DND-41 (cell line): Measurements from ENCODE around the gene PRM3.

Experiments
- EZH2 ChIP-seq: IDR thresholded peaks from 3 replicates; pipeline ENCODE4 v1.6.1; 2012; ENCODE audit warnings: borderline replicate concordance, low read depth, mild to moderate bottlenecking, moderate library complexity, low read length, inconsistent platforms; ENCODE audit not compliant: severe bottlenecking
- TF ChIP-seq, protein P1 (sequence below): IDR thresholded peaks from 2 replicates; pipeline ENCODE4 v1.5.1; 2012; ENCODE audit warnings: borderline replicate concordance, low read length, moderate library complexity, mild to moderate bottlenecking; ENCODE audit not compliant: poor library complexity, severe bottlenecking; ENCODE audit errors: extremely low read depth

- TF ChIP-seq, protein P1, sequence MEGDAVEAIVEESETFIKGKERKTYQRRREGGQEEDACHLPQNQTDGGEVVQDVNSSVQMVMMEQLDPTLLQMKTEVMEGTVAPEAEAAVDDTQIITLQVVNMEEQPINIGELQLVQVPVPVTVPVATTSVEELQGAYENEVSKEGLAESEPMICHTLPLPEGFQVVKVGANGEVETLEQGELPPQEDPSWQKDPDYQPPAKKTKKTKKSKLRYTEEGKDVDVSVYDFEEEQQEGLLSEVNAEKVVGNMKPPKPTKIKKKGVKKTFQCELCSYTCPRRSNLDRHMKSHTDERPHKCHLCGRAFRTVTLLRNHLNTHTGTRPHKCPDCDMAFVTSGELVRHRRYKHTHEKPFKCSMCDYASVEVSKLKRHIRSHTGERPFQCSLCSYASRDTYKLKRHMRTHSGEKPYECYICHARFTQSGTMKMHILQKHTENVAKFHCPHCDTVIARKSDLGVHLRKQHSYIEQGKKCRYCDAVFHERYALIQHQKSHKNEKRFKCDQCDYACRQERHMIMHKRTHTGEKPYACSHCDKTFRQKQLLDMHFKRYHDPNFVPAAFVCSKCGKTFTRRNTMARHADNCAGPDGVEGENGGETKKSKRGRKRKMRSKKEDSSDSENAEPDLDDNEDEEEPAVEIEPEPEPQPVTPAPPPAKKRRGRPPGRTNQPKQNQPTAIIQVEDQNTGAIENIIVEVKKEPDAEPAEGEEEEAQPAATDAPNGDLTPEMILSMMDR, result peak; percentile 84
- no peak for TF ChIP-seq EZH2
Measured at GRCh38 chr16:11257131-11257938, 16.1 kb downstream of the PRM3 start.
